ENCODE measurements around the gene LGALS7.
A peak's percentile ranks its signal among the peaks of the same experiment; 100 is the strongest.
"Not testable (repeated sequence)": the region's sequence is repeated elsewhere in the genome, so short reads cannot be mapped to it uniquely, and the experiment has no call there.

LGALS7 gene

DNA sequence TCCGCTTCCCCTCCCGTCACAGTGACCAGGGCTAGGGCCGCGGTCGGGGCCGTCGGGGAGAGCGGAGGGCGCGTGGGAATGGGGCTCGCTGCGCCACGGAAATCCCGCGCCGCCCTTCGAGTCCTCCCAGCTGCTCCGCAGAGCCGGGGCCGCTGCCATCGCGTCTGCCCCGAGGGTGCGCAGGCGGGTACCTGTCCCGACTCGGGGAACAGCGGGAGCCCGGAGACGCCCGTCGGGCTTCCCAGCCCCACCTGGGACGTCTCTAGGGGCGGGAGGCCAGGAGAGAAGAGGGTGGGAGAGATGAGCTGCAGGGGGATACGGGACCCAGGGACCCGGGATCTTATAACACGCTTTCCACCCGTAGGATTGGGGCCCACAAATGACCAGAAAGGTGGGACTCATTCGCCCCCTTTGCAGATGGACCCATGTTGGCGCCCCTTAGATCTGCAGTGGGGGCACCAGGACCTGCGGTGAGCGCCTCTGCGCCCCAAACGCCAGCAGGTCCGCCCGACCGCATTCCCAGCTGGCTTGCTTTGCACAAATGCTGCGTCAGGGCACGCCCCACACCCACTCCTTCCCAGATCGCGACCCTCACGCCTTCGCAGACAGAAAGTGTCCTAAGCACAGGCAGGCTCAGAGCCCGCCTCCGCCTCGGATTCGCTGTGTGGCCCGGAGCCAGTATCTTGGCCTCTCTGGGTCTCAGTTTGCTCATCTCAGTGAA lies 2.9 kb downstream of the LGALS7 start:
- DNase-seq, result not testable (repeated sequence)

GRCh38 chr19:38769635-38770211 lies 3.6 kb downstream of the LGALS7 start:
- DNase-seq, result peak; percentile 68

DNA sequence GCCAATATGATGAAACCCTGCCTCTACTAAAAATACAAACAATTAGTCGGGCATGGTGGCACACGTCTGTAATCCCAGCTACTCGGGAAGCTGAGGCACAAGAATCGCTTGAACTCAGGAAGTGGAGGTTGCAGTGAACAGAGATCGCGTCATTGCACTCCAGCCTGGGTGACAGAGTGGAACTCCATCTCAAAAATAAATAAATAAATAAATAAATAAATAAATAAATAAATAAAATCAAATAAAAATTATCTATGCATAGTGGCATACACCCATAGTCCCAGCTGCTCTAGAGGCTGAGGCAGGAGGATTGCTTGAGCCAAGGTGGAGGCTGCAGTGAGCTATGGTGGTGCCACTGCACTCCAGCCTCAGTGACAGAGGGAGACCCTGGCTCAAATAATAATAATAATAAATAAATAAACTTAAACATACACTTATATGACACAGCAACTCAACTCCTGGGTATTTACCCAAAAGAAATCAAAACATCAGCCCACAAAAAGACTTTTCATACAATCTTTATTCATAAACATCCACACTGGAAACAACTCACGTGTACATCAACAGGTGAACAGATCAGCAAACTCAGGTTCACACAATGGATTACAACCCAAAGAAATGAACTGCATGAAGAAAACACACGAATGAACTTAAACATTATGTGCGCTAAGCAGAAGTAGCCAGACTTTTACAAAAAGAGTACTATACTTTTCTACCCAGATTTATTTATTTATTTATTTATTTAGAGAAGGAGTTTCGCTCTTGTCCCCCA lies 6.9 kb downstream of the LGALS7 start:
- no peak for DNase-seq

DNA sequence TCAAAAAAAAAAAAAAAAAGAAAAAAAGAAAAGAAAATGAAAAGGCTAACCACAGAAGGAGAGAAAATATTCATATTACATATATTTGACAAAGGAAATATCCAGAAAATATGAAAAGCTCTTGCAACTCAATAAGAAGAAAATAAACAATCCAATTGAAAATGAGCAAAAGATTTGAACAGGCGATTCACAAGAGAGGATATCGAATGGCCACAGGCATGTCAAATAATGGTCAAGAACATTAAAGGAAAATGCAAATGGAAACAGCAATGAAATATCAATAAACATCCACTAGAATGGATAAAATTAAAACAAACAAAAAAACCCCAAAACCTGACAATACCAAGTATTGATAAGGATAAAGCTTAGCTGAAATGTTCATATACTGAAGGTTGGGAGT lies 8.1 kb downstream of the LGALS7 start:
- DNase-seq, result no peak

- DNase-seq, result no peak
Observed at GRCh38 chr19:38763795-38764220, 9.5 kb downstream of the LGALS7 start.

DNA sequence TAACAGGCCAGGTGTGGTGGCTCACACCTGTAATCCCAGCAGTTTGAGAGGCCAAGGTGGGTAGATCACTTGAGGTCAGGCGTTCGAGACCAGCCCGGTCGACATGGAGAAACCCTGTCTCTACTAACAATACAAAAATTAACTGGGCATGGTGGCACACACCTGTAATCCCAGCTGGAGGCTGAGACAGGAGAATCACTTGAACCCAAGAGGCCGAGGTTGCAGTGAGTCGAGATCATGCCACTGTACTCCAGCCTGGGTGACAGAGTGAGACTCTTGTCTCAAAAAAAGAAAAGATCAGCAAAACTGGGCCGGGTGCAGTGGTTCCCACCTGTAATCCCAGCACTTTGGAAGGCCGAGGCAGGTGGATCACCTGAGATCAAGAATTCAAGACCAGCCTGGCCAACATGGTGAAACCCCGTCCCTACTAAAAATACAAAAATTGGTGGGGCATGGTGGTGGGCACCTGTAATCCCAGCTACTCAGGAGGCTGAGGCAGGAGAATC lies 11.4 kb downstream of the LGALS7 start:
- not testable (repeated sequence) for DNase-seq

DNA sequence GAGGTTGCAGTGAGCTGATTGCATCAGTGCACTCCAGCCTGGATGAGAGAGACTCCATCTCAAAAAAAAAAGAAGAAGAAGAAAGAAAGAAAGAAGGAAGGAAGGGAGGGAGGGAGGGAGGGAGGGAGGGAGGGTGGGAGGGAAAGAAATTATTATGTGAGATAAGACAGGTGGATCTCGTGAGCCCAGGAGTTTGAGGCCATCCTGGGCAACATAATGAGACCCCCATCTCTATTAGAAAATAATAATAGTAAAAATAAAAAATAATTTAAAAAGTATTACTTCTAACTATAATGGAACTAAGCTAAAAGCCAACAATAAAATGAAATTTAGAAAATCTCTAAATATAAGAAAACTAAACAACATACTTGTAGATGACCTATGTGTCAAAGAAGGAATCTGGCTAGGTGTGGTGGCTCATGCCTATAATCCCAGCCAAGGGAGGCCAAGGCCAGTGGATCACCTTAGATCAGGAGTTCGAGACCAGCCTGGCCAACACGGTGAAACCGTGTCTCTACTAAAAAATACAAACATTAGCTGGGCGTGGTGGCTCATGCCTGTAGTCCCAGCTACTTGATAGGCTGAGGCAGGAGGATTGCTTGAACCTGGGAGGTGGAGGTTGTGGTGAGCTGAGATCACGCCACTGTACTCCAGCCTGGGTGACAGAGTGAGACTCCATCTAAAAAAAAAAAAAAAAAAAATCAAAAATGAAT lies 12.4 kb downstream of the LGALS7 start:
- not testable (repeated sequence) for DNase-seq

GRCh38 chr19:38759590-38760003 lies 13.7 kb downstream of the LGALS7 start:
- peak; percentile 96 for DNase-seq

- not testable (repeated sequence) for DNase-seq
Observed at GRCh38 chr19:38754196-38754595, 19.1 kb downstream of the LGALS7 start.

DNA sequence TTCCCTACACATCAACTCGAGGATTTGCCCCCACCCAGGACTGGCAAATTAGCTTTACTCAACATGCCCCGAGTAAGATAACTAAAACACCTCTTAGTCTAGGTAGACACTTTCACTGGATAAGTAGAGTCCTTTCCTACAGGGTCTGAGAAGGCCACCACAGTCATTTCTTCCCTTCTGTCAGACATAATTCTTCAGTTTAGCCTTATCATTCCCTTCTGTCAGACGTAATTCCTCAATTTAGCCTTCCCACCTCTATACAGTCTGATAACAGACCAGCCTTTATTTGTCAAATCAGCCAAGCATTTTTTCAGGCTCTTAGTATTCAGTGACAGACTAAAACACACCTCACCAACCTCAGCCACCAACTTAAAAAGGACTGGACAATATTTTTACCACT lies 19.5 kb downstream of the LGALS7 start:
- not testable (repeated sequence) for DNase-seq

DNA sequence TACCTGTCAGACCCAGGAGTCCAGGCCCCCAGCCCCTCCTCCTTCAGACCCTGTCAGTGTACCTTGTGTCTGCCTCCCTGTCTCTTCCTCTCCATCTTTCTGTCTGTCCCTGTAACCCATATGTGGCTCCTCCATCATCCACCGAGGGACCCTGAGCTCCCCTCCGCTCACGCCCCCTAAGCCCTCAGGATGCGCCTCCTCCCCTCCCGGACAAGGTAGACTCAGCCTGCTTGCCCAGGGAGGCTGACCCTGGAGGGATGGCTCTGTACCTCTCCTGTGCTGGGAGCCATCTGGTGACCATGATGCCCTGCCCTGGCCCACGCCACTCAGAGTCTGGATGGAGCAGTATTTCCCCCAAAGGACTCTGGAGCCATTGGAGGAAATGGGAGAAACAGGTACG lies 28.0 kb downstream of the LGALS7 start:
- no peak for DNase-seq

DNA sequence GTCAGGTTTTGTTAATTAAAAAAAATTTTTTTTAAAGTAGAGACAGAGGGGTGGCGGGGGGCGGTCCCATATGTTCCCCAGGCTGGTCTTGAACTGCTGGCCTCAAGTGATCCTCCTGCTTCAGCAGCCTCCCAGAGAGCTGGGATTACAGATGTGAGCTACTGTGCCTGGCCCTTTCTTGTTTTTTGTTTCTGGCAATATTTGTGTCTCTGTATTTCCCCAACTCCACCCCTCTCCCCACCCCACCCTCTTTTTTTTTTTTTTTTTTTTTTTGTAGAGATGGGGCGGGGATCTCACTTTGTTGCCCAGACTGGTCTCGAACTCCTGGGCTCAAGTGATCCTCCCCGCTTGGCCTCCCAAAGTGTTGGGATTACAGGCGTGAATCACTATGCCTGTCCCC lies 28.4 kb downstream of the LGALS7 start:
- no peak for DNase-seq

- DNase-seq, result no peak
Observed at GRCh38 chr19:38744298-38744681, 29.0 kb downstream of the LGALS7 start, which contains the start of gene CAPN12. CAPN12 (minus strand) TSS chr19:38744474; CDS start chr19:38744165, 309 bp downstream.

DNA sequence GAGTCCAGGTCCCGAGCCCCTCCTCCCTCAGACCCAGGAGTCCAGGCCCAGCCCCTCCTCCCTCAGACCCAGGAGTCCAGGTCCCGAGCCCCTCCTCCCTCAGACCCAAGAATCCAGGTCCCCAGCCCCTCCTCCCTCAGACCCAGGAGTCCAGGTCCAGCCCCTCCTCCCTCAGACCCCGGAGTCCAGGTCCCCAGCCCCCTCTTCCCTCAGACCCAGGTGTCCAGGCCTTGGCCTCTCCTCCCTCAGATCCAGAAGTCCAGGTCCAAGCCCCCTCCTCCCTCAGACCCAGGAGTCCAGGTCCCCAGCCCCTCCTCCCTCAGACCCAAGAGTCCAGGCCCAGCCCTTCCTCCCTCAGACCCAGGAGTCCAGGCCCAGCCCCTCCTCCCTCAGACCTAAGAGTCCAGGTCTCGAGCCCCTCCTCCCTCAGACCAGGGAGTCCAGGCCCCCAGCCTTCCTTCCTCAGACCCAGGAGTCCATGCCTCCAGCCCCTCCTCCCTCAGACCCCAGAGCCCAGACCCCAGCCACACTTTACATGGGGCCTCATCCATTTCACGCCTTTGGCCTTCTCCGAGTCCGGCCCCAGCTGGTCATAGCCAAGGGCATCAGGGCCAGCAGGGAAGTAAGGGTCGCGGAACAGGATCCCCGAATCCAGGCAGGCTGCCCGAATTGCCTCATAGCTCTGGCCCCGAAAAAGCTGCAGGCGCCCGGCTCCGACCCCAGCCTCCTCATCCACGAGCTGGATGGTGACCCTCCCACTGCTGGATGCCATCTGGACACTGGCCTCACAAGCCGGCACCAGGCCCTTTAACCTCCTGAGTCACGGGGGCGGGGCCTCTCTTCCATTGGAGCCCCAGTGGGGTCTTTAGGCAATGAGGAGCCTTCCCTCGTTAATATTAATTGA lies 29.7 kb downstream of the LGALS7 start:
- DNase-seq, result no peak

DNA sequence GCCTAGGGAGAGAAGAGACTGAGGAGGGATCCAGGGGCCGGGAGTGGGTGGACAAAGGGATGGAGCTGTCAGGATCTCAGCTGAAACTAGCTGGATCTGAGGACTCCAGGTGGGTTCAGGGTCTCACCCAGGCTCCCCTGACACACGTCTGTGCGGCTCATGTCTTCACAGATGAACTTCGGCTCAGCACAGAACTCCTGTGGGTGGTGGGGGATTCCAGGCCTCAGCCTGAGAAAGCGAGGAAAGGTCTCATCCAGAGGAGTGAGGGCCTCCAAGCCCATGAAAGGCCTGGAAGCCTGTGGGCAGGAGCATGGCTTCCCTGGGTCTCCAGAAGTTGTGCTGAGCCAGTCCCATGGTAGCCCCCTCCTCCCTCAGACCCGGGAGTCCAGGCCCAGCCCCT lies 30.4 kb downstream of the LGALS7 start:
- no peak for DNase-seq

DNA sequence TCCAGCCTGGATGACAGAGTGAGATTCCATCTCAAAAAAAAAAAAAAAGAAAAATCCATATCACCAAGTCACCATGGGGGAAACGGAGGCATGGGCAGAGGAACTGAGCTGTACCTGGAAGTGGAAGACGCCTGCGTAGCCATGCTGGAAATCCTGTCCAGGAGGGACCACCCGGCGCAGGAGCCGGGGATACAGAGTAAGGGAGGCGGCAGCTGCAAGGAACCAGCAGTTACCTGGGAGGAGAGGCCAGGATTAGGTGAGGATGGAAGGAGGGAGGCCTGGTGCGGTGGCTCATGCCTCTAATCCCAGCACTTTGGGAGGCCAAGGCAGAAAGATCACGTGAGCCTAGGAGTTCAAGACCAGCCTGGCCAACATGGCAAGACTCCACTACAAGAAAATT lies 31.0 kb downstream of the LGALS7 start:
- DNase-seq, result no peak

GRCh38 chr19:38741670-38742069 lies 31.6 kb downstream of the LGALS7 start:
- no peak for DNase-seq

DNA sequence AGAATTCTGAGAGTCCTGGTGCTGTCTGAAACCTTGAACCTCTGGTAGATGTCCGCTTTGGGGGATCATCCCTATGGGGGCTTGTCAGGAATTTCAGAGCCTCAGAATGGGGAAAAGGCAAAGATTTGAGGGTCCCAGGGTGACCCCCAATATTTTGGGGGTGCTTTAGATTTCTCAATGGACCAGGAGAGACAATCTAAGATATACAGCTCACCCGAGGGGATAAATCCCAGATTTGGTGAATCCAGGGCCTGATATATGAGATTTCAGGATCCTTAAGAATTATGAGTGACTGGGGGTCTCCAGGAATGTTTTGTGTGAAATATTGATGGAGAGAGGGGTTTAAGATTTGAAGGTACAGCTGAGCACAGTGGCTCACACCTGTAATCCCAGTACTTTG lies 32.4 kb downstream of the LGALS7 start:
- DNase-seq, result no peak

GRCh38 chr19:38740257-38740592 lies 33.1 kb downstream of the LGALS7 start:
- DNase-seq, result no peak

DNA sequence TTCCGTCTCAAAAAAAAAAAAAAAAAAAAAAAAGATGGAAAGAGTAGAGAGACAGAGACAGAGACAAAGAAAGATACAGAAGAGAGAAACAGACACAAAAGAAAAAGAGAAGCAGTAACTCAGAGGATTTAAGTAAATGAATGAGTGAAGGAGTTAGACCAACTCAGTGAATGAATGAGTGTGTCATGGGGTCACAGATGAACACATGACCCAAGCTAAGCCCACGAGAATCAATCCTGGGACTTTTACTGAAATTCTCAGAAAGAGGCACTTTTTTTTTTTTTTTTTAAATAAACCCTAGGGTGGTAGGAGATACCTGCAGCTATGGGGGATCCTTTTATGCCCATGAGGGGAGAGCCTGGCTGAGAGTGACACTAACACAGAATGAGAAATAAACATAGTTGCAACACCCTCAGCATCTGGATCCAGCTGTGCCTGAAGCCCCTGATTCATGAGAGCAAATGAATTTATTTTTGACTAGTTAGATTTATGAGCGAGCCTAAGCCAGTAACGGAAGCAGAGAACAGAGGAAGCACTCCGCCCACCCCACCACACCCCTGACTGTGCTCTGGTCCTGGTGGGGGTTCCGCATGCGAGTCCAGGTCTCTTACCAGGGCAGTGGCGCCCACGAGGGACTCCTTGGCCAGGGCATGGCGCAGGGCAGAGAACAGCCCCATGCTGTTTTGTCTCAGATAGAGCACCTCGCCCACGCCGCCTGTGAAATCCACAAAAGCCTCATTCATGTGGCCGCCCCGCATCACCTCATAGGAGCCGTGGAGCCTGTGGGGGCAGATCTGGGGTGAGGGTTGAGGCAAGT lies 33.7 kb downstream of the LGALS7 start:
- DNase-seq, result peak; percentile 63

Data from MV-4-11 (cell line).